Effector memory CD8-positive, alpha-beta T cell (primary cell): ENCODE measurements around the gene ARSI.

Source experiments
- ATAC-seq: fragments of 150-1000 bp; cut with Tn5 transposase; replicated peaks from 2 replicates; pipeline ENCODE4 v1.10.0; 2021; ENCODE audit warnings: mild to moderate bottlenecking, moderate library complexity
- DNase-seq, 3 experiments: peaks; one replicate each; pipeline ENCODE4 v3.0.0; 2021
- H3K27ac Mint-ChIP-seq, 2 donors: one replicate each; pipeline ENCODE4 v1.8.0; 2022; ENCODE audit warnings: mild to moderate bottlenecking in 2 of 2, mixed read lengths in 2 of 2, moderate library complexity in 2 of 2
- H3K27me3 Mint-ChIP-seq, 2 donors: one replicate each; pipeline ENCODE4 v1.8.0; 2022; ENCODE audit warnings: mixed read lengths in 2 of 2
- H3K36me3 Mint-ChIP-seq: one replicate; pipeline ENCODE4 v1.8.0; 2022; ENCODE audit warnings: mild to moderate bottlenecking, moderate library complexity, mixed read lengths; ENCODE audit not compliant: insufficient read depth
- H3K4me1 Mint-ChIP-seq, 2 donors: one replicate each; pipeline ENCODE4 v1.8.0; 2022; ENCODE audit warnings: low read depth in 2 of 2, mixed read lengths in 2 of 2
- H3K4me3 Mint-ChIP-seq, 2 donors: one replicate each; pipeline ENCODE4 v1.8.0; 2022; ENCODE audit warnings: mild to moderate bottlenecking in 2 of 2, mixed read lengths in 2 of 2, moderate library complexity in 2 of 2
- H3K9me3 Mint-ChIP-seq, 2 donors: one replicate each; pipeline ENCODE4 v1.8.0; 2022; ENCODE audit warnings: mixed read lengths in 2 of 2

Gene ARSI

GRCh38 chr5:150289551-150290390 lies 12.9 kb downstream of the ARSI start, which contains the start of gene CAMK2A:
Gene CAMK2A (minus strand): TSS chr5:150289773. CDS start chr5:150289625, 148 bp downstream.
- H3K4me1 Mint-ChIP-seq, result peaks cover 0 to 2% of the 10 kb centered on the region in 2 donors
- no peak for ATAC-seq
- H3K9me3 Mint-ChIP-seq, result no peaks in the 10 kb centered on the region
- H3K4me3 Mint-ChIP-seq, result no peak within 1 kb of the TSS
- no peak for DNase-seq
- no peaks in the 10 kb centered on the region for H3K36me3 Mint-ChIP-seq
- no peak within 1 kb of the TSS for H3K27ac Mint-ChIP-seq
- peaks cover 5 to 22% of the 10 kb centered on the region in 2 donors for H3K27me3 Mint-ChIP-seq

- Mint-ChIP-seq H3K4me1 (peaks cover 0 to 2% of the 10 kb centered on the region in 2 donors), H3K4me3 (no peak overlapping the region), H3K27ac (no peak overlapping the region), H3K9me3 (no peaks in the 10 kb centered on the region), H3K27me3 (peaks cover 8 to 19% of the 10 kb centered on the region in 2 donors), H3K36me3 (no peaks in the 10 kb centered on the region)
- DNase-seq, result no peak
- no peak for ATAC-seq
Measured at GRCh38 chr5:150288791-150289190, 13.9 kb downstream of the ARSI start.

- ATAC-seq (no peak), DNase-seq (no peak)
- Mint-ChIP-seq H3K4me3 (no peak overlapping the region), H3K9me3 (no peaks in the 10 kb centered on the region), H3K27ac (no peak overlapping the region), H3K27me3 (peaks cover 12 to 15% of the 10 kb centered on the region in 2 donors), H3K4me1 (peaks cover 0 to 2% of the 10 kb centered on the region in 2 donors), H3K36me3 (no peaks in the 10 kb centered on the region)
Measured at GRCh38 chr5:150288361-150288760, 14.3 kb downstream of the ARSI start.

GRCh38 chr5:150286820-150287219 lies 15.9 kb downstream of the ARSI start:
- peak; percentile 49 for ATAC-seq
- no peak overlapping the region for H3K4me3 Mint-ChIP-seq
- H3K27me3 Mint-ChIP-seq, result peaks cover 10 to 27% of the 10 kb centered on the region in 2 donors
- no peaks in the 10 kb centered on the region for H3K9me3 Mint-ChIP-seq
- H3K4me1 Mint-ChIP-seq, result peaks cover 0 to 2% of the 10 kb centered on the region in 2 donors
- DNase-seq, result no peak
- no peak overlapping the region for H3K27ac Mint-ChIP-seq
- no peaks in the 10 kb centered on the region for H3K36me3 Mint-ChIP-seq

GRCh38 chr5:150285114-150285513 lies 17.6 kb downstream of the ARSI start:
- DNase-seq (no peak), ATAC-seq (no peak)
- peaks cover 21 to 35% of the 10 kb centered on the region in 2 donors for H3K27me3 Mint-ChIP-seq
- H3K9me3 Mint-ChIP-seq, result no peaks in the 10 kb centered on the region
- H3K4me1 Mint-ChIP-seq, result peaks cover 0 to 2% of the 10 kb centered on the region in 2 donors
- H3K27ac Mint-ChIP-seq, result no peak overlapping the region
- no peaks in the 10 kb centered on the region for H3K36me3 Mint-ChIP-seq
- H3K4me3 Mint-ChIP-seq, result no peak overlapping the region

- peaks cover 0 to 2% of the 10 kb centered on the region in 2 donors for H3K4me1 Mint-ChIP-seq
- H3K36me3 Mint-ChIP-seq, result no peaks in the 10 kb centered on the region
- DNase-seq (no peak), ATAC-seq (no peak)
- no peak overlapping the region for H3K27ac Mint-ChIP-seq
- no peaks in the 10 kb centered on the region for H3K9me3 Mint-ChIP-seq
- H3K4me3 Mint-ChIP-seq, result no peak overlapping the region
- peaks cover 28 to 35% of the 10 kb centered on the region in 2 donors for H3K27me3 Mint-ChIP-seq
Measured at GRCh38 chr5:150284311-150284710, 18.4 kb downstream of the ARSI start.

- ATAC-seq (no peak), DNase-seq (no peak)
- Mint-ChIP-seq H3K36me3 (no peaks in the 10 kb centered on the region), H3K4me1 (peaks cover 0 to 2% of the 10 kb centered on the region in 2 donors), H3K4me3 (no peak overlapping the region), H3K27me3 (peaks cover 30 to 39% of the 10 kb centered on the region in 2 donors), H3K9me3 (no peaks in the 10 kb centered on the region), H3K27ac (no peak overlapping the region)
Measured at GRCh38 chr5:150283904-150284303, 18.8 kb downstream of the ARSI start.

GRCh38 chr5:150281987-150282386 lies 20.7 kb downstream of the ARSI start:
- Mint-ChIP-seq H3K4me1 (peaks cover 0 to 2% of the 10 kb centered on the region in 2 donors), H3K9me3 (no peaks in the 10 kb centered on the region), H3K27me3 (peaks cover 30 to 55% of the 10 kb centered on the region in 2 donors), H3K27ac (no peak overlapping the region), H3K36me3 (no peaks in the 10 kb centered on the region), H3K4me3 (no peak overlapping the region)
- ATAC-seq (no peak), DNase-seq (no peak)

GRCh38 chr5:150279330-150280020 lies 23.2 kb downstream of the ARSI start:
- ATAC-seq (no peak), DNase-seq (no peak)
- peaks cover 0 to 2% of the 10 kb centered on the region in 2 donors for H3K4me1 Mint-ChIP-seq
- no peaks in the 10 kb centered on the region for H3K36me3 Mint-ChIP-seq
- no peaks in the 10 kb centered on the region for H3K9me3 Mint-ChIP-seq
- peaks cover 30 to 66% of the 10 kb centered on the region in 2 donors for H3K27me3 Mint-ChIP-seq
- H3K4me3 Mint-ChIP-seq, result no peak overlapping the region
- H3K27ac Mint-ChIP-seq, result no peak overlapping the region

GRCh38 chr5:150278916-150279315 lies 23.8 kb downstream of the ARSI start:
- H3K27ac Mint-ChIP-seq, result no peak overlapping the region
- peaks cover 28 to 66% of the 10 kb centered on the region in 2 donors for H3K27me3 Mint-ChIP-seq
- no peaks in the 10 kb centered on the region for H3K9me3 Mint-ChIP-seq
- H3K4me3 Mint-ChIP-seq, result no peak overlapping the region
- ATAC-seq (no peak), DNase-seq (no peak)
- H3K36me3 Mint-ChIP-seq, result no peaks in the 10 kb centered on the region
- peaks cover 0 to 2% of the 10 kb centered on the region in 2 donors for H3K4me1 Mint-ChIP-seq

GRCh38 chr5:150278046-150278730 lies 24.5 kb downstream of the ARSI start:
- peak overlapping the region in 1 of 2 donors; percentile 23 for H3K27ac Mint-ChIP-seq
- no peak for ATAC-seq
- no peak for DNase-seq
- H3K9me3 Mint-ChIP-seq, result no peaks in the 10 kb centered on the region
- no peak overlapping the region for H3K4me3 Mint-ChIP-seq
- peaks cover 21 to 71% of the 10 kb centered on the region in 2 donors for H3K27me3 Mint-ChIP-seq
- H3K4me1 Mint-ChIP-seq, result peaks cover 0 to 2% of the 10 kb centered on the region in 2 donors
- H3K36me3 Mint-ChIP-seq, result no peaks in the 10 kb centered on the region

GRCh38 chr5:150277043-150277442 lies 25.7 kb downstream of the ARSI start:
- H3K4me3 Mint-ChIP-seq, result no peak overlapping the region
- H3K4me1 Mint-ChIP-seq, result peaks cover 0 to 2% of the 10 kb centered on the region in 2 donors
- no peak for DNase-seq
- H3K9me3 Mint-ChIP-seq, result no peaks in the 10 kb centered on the region
- H3K36me3 Mint-ChIP-seq, result no peaks in the 10 kb centered on the region
- H3K27me3 Mint-ChIP-seq, result peaks cover 20 to 72% of the 10 kb centered on the region in 2 donors
- H3K27ac Mint-ChIP-seq, result no peak overlapping the region
- ATAC-seq, result no peak

- Mint-ChIP-seq H3K27ac (no peak overlapping the region), H3K9me3 (no peaks in the 10 kb centered on the region), H3K36me3 (no peaks in the 10 kb centered on the region), H3K27me3 (peaks cover 7 to 71% of the 10 kb centered on the region in 2 donors), H3K4me3 (no peak overlapping the region), H3K4me1 (peaks cover 0 to 2% of the 10 kb centered on the region in 2 donors)
- DNase-seq (no peak), ATAC-seq (no peak)
Measured at GRCh38 chr5:150274811-150275210, 27.9 kb downstream of the ARSI start.
